Keratinocyte (primary cell): Measurements from ENCODE around the gene ATRAID. TPM values are rescaled to one million over a fixed set of nuclear protein-coding genes. Genes with fewer than 3 reads are reported as not detected.

Source experiments
- DNase-seq: peaks from one replicate; pipeline ENCODE4 v3.0.0-alpha.2; 2011; ENCODE audit warnings: low read depth, missing footprints, low spot score
- FAIRE-seq: peaks from 2 replicates; lab custom pipeline; 2011; peaks lifted over from hg19 to GRCh38; lab: Jason Lieb, UNC
- H2AFZ ChIP-seq: 2 replicates; pipeline ENCODE4 v1.6.0; 2012; ENCODE audit warnings: low read length, control low read depth, inconsistent platforms; ENCODE audit not compliant: control insufficient read depth
- H3K27ac ChIP-seq: 2 replicates; pipeline ENCODE4 v1.5.1; 2011; ENCODE audit warnings: low read length; ENCODE audit not compliant: control insufficient read depth, insufficient read depth
- H3K27me3 ChIP-seq: 3 replicates; pipeline ENCODE4 v1.6.0; 2011; ENCODE audit warnings: low read length; ENCODE audit not compliant: control insufficient read depth, insufficient read depth; ENCODE audit errors: extremely low read depth
- H3K36me3 ChIP-seq, 2 experiments: 2 replicates in 1 of 2; 3 replicates in 1 of 2; pipeline ENCODE4 v1.5.1; 2011; ENCODE audit warnings: low read length in 2 of 2, mild to moderate bottlenecking in 1 of 2; ENCODE audit not compliant: control insufficient read depth in 2 of 2, insufficient read depth in 2 of 2; ENCODE audit errors: extremely low read depth in 1 of 2
- H3K4me1 ChIP-seq: 3 replicates; pipeline ENCODE4 v1.5.1; 2011; ENCODE audit warnings: low read length; ENCODE audit not compliant: control insufficient read depth, insufficient read depth; ENCODE audit errors: extremely low read depth
- H3K4me2 ChIP-seq: 3 replicates; pipeline ENCODE4 v1.6.0; 2011; ENCODE audit warnings: low read depth, low read length; ENCODE audit not compliant: control insufficient read depth, insufficient read depth; ENCODE audit errors: extremely low read depth
- H3K4me3 ChIP-seq, 3 experiments: fragments of 200-600 bp in 1 of 3; sonication (generic) in 1 of 3; 2 replicates in 2 of 3; 3 replicates in 1 of 3; pipeline ENCODE4 v1.5.1; 2011 to 2016; ENCODE audit warnings: low read length in 3 of 3, mild to moderate bottlenecking in 3 of 3, control low read depth in 2 of 3, inconsistent platforms in 1 of 3, low read depth in 1 of 3, mixed read lengths in 1 of 3, mixed run types in 1 of 3, moderate library complexity in 1 of 3; ENCODE audit not compliant: control insufficient read depth in 2 of 3, insufficient read depth in 2 of 3; ENCODE audit errors: extremely low read depth in 1 of 3
- H3K79me2 ChIP-seq: 2 replicates; pipeline ENCODE4 v1.6.0; 2012; ENCODE audit warnings: low read length; ENCODE audit not compliant: control insufficient read depth, insufficient read depth
- H3K9ac ChIP-seq: 3 replicates; pipeline ENCODE4 v1.6.0; 2011; ENCODE audit warnings: low read length; ENCODE audit not compliant: control insufficient read depth, insufficient read depth; ENCODE audit errors: extremely low read depth
- H3K9me1 ChIP-seq: 3 replicates; pipeline ENCODE4 v1.6.0; 2011; ENCODE audit warnings: low read length; ENCODE audit not compliant: control insufficient read depth, insufficient read depth; ENCODE audit errors: extremely low read depth
- H3K9me3 ChIP-seq: 2 replicates; pipeline ENCODE4 v1.5.1; 2012; ENCODE audit warnings: low read depth, low read length; ENCODE audit not compliant: control insufficient read depth
- H4K20me1 ChIP-seq: 3 replicates; pipeline ENCODE4 v1.6.0; 2011; ENCODE audit warnings: low read length; ENCODE audit not compliant: control insufficient read depth, insufficient read depth; ENCODE audit errors: extremely low read depth
- CTCF ChIP-seq, 3 experiments: IDR thresholded peaks in 1 of 3; conservative IDR thresholded peaks in 1 of 3; optimal IDR thresholded peaks in 1 of 3; 2 replicates in 2 of 3; 3 replicates in 1 of 3; pipeline versions ENCODE3 to v1.5.1; 2011; ENCODE audit warnings: low read length in 3 of 3, mild to moderate bottlenecking in 3 of 3, moderate library complexity in 2 of 3, control low read depth in 1 of 3, inconsistent platforms in 1 of 3; ENCODE audit not compliant: insufficient read depth in 2 of 3; ENCODE audit errors: extremely low read depth in 1 of 3
- EZH2 ChIP-seq: IDR thresholded peaks from one replicate; pipeline ENCODE4 v1.6.1; 2012; ENCODE audit warnings: inconsistent platforms, mild to moderate bottlenecking, low read length, moderate library complexity
- dilution Hi-C: fragments of 300-500 bp; cut with MboI; formaldehyde crosslinking; loops from one replicate; pipeline ENCODE4 v1.7.0; 2020; ENCODE audit warnings: low sequenced_read_pairs; ENCODE audit not compliant: extremely low pct_ligation_motif_present
- polyA plus RNA-seq, 5 experiments: library from polyadenylated mRNA; depleted of rRNA in 3 of 5; stranded (reverse) in 3 of 5; stranded (forward) in 1 of 5; unstranded in 1 of 5; fragments of >200 nt; gene quantifications; 1 replicate in 1 of 5; 2 replicates in 3 of 5; 3 replicates in 1 of 5; pipeline versions ENCODE4 v1.2.1 to v1.2.3, GENCODE V29; 2011 to 2012; ENCODE audit warnings: missing spikeins in 2 of 5, low read depth in 1 of 5, low replicate concordance in 1 of 5

Gene ATRAID
- polyA plus RNA-seq, 1 donor (not counting 4 experiments of a cell fraction or from before 2014, with no cell fraction given) = 154 TPM

- H3K36me3 ChIP-seq = no peaks in the 10 kb centered on the region
- no peak for FAIRE-seq
- H3K4me1 ChIP-seq = peaks cover 5% of the 10 kb centered on the region
- H3K9me3 ChIP-seq = no peaks in the 10 kb centered on the region
- no peaks in the 10 kb centered on the region for H3K79me2 ChIP-seq
- TF ChIP-seq EZH2 (no peak), CTCF (optimal IDR thresholded peaks at IDR 0.05 in 1 of 3, IDR thresholded peaks at IDR 0.05 in 1 of 3, conservative IDR thresholded peaks at IDR 0.05 in 1 of 3; ENCODE audit: extremely low read depth in 1 of 3, insufficient read depth in 2 of 3, low read length in 3 of 3) (no peak)
- H3K4me2 ChIP-seq = no peak overlapping the region
- no peak overlapping the region for H3K9ac ChIP-seq
- H2AFZ ChIP-seq = peak overlapping the region; percentile 60
- dilution Hi-C loops = no loop called here
- no peaks in the 10 kb centered on the region for H4K20me1 ChIP-seq
- peaks cover 1% of the 10 kb centered on the region for H3K27me3 ChIP-seq
- no peak for DNase-seq
- H3K4me3 ChIP-seq = no peak overlapping the region
- H3K27ac ChIP-seq = no peak overlapping the region
- no peaks in the 10 kb centered on the region for H3K9me1 ChIP-seq
Measured at GRCh38 chr2:27164960-27165763, 46.7 kb upstream of the ATRAID start.

GRCh38 chr2:27170581-27171337, 41.1 kb upstream of the ATRAID start:
- Histone ChIP-seq H3K4me3 (no peak overlapping the region), H2AFZ (no peak overlapping the region), H4K20me1 (no peaks in the 10 kb centered on the region), H3K27ac (no peak overlapping the region), H3K36me3 (no peaks in the 10 kb centered on the region), H3K79me2 (no peaks in the 10 kb centered on the region), H3K4me2 (no peak overlapping the region), H3K9me3 (no peaks in the 10 kb centered on the region), H3K27me3 (peaks cover 21% of the 10 kb centered on the region), H3K9me1 (no peaks in the 10 kb centered on the region), H3K9ac (no peak overlapping the region), H3K4me1 (no peaks in the 10 kb centered on the region)
- no peak for DNase-seq
- no peak for FAIRE-seq
- dilution Hi-C loops = no loop called here
- no peak for TF ChIP-seq CTCF (optimal IDR thresholded peaks at IDR 0.05 in 1 of 3, IDR thresholded peaks at IDR 0.05 in 1 of 3, conservative IDR thresholded peaks at IDR 0.05 in 1 of 3; ENCODE audit: extremely low read depth in 1 of 3, insufficient read depth in 2 of 3, low read length in 3 of 3)
- TF ChIP-seq EZH2 = no peak
